SK-N-SH treated with all-trans-retinoic acid at 6 μM for 48 hours (cell line): ENCODE data around the gene ADGRF3.

ENCODE experiments used
- ATAC-seq: fragments of 200-7000 bp; cut with Tn5 transposase; 3 replicates; pipeline ENCODE4 v1.9.1; 2020; ENCODE audit warnings: mild to moderate bottlenecking, moderate library complexity
- ARNTL ChIP-seq: fragments of 450-650 bp; formaldehyde crosslinking; IDR thresholded peaks from 2 replicates; pipeline ENCODE4 v1.5.0; 2020; ENCODE audit warnings: low read depth, mild to moderate bottlenecking, moderate library complexity, borderline replicate concordance
- BACH2 ChIP-seq: fragments of 250-450 bp; sonication (Bioruptor Pico); IDR thresholded peaks from 2 replicates; pipeline ENCODE4 v1.9.0; 2021; ENCODE audit warnings: mild to moderate bottlenecking, borderline replicate concordance
- CREB5 ChIP-seq: fragments of 250-450 bp; sonication (Bioruptor Pico); IDR thresholded peaks from 2 replicates; pipeline ENCODE4 v1.5.1; 2020; ENCODE audit warnings: low read depth, mild to moderate bottlenecking, moderate library complexity
- CSDC2 ChIP-seq: fragments of 250-450 bp; sonication (Bioruptor Pico); IDR thresholded peaks from 2 replicates; pipeline ENCODE4 v1.5.0; 2020; ENCODE audit warnings: mild to moderate bottlenecking, moderate library complexity
- CSRNP3 ChIP-seq: fragments of 250-450 bp; sonication (Bioruptor Pico); IDR thresholded peaks from 2 replicates; pipeline ENCODE4 v1.5.1; 2021; ENCODE audit warnings: mild to moderate bottlenecking, moderate library complexity
- ESRRG ChIP-seq: fragments of 250-450 bp; sonication (Bioruptor Pico); IDR thresholded peaks from 2 replicates; pipeline ENCODE4 v1.6.1; 2021; ENCODE audit warnings: mild to moderate bottlenecking
- GLIS3 ChIP-seq: fragments of 250-450 bp; sonication (Bioruptor Pico); IDR thresholded peaks from 2 replicates; pipeline ENCODE4 v1.5.0; 2020; ENCODE audit warnings: mild to moderate bottlenecking, moderate library complexity
- ISL1 ChIP-seq: fragments of 250-450 bp; sonication (Bioruptor Pico); IDR thresholded peaks from 2 replicates; pipeline ENCODE4 v2.1.2; 2022; ENCODE audit warnings: mild to moderate bottlenecking, moderate library complexity
- OSR1 ChIP-seq: fragments of 250-450 bp; sonication (Bioruptor Pico); IDR thresholded peaks from 2 replicates; pipeline ENCODE4 v1.8.0; 2022; ENCODE audit warnings: moderate library complexity, mild to moderate bottlenecking, inconsistent platforms
- POU6F1 ChIP-seq: fragments of 250-450 bp; sonication (Bioruptor Pico); IDR thresholded peaks from 2 replicates; pipeline ENCODE4 v1.8.0; 2021; ENCODE audit warnings: low read depth, mild to moderate bottlenecking, moderate library complexity, borderline replicate concordance
- PPARA ChIP-seq: fragments of 250-450 bp; sonication (Bioruptor Pico); IDR thresholded peaks from 2 replicates; pipeline ENCODE4 v1.5.0; 2020; ENCODE audit warnings: mild to moderate bottlenecking, borderline replicate concordance
- RARB ChIP-seq: fragments of 250-450 bp; sonication (Bioruptor Pico); IDR thresholded peaks from 2 replicates; pipeline ENCODE4 v1.8.0; 2021; ENCODE audit warnings: mild to moderate bottlenecking, moderate library complexity
- SNAI2 ChIP-seq: fragments of 250-450 bp; sonication (Bioruptor Pico); IDR thresholded peaks from 2 replicates; pipeline ENCODE4 v1.5.0; 2020; ENCODE audit warnings: mild to moderate bottlenecking, moderate library complexity
- TCF4 ChIP-seq: fragments of 250-450 bp; sonication (Bioruptor Pico); IDR thresholded peaks from 2 replicates; pipeline ENCODE4 v1.8.0; 2021; ENCODE audit warnings: mild to moderate bottlenecking, moderate library complexity, borderline replicate concordance
- TOX ChIP-seq: fragments of 250-450 bp; sonication (Bioruptor Pico); IDR thresholded peaks from 2 replicates; pipeline ENCODE4 v1.8.0; 2021; ENCODE audit warnings: mild to moderate bottlenecking, moderate library complexity, borderline replicate concordance
- TSHZ2 ChIP-seq: fragments of 250-450 bp; sonication (Bioruptor Pico); IDR thresholded peaks from 2 replicates; pipeline ENCODE4 v1.5.0; 2020; ENCODE audit warnings: mild to moderate bottlenecking, moderate library complexity
- ZC3H10 ChIP-seq: fragments of 250-450 bp; sonication (Bioruptor Pico); IDR thresholded peaks from 2 replicates; pipeline ENCODE4 v1.5.1; 2021; ENCODE audit warnings: mild to moderate bottlenecking, moderate library complexity
- ZFP3 ChIP-seq: fragments of 250-450 bp; sonication (Bioruptor Pico); IDR thresholded peaks from 2 replicates; pipeline ENCODE4 v1.5.0; 2020; ENCODE audit warnings: mild to moderate bottlenecking, moderate library complexity
- ZFP30 ChIP-seq: fragments of 450-650 bp; formaldehyde crosslinking; IDR thresholded peaks from 2 replicates; pipeline ENCODE4 v1.5.0; 2022; ENCODE audit warnings: mild to moderate bottlenecking, moderate library complexity
- ZNF565 ChIP-seq: fragments of 450-650 bp; formaldehyde crosslinking; conservative IDR thresholded peaks from 2 replicates; pipeline ENCODE4 v1.5.0; 2020; ENCODE audit warnings: low read depth, mild to moderate bottlenecking, moderate library complexity
- ZNF70 ChIP-seq: fragments of 450-650 bp; formaldehyde crosslinking; IDR thresholded peaks from 2 replicates; pipeline ENCODE4 v1.5.0; 2020; ENCODE audit warnings: mild to moderate bottlenecking, moderate library complexity
- ZNF8 ChIP-seq: fragments of 450-650 bp; formaldehyde crosslinking; IDR thresholded peaks from 2 replicates; pipeline ENCODE4 v1.5.0; 2020; ENCODE audit warnings: mild to moderate bottlenecking, moderate library complexity
- TF ChIP-seq, protein P1 (sequence below): fragments of 250-450 bp; sonication (Bioruptor Pico); IDR thresholded peaks from 2 replicates; pipeline ENCODE4 v1.8.0; 2020; ENCODE audit warnings: mild to moderate bottlenecking, moderate library complexity, borderline replicate concordance

ADGRF3 gene

GRCh38 chr2:26279886-26280285, 66.7 kb downstream of the ADGRF3 start (continued):
- no peak for TF ChIP-seq CREB5 (CRISPR knock-in tag)
- no peak for TF ChIP-seq GLIS3
- no peak for TF ChIP-seq RARB
- no peak for TF ChIP-seq TCF4 (CRISPR knock-in tag)
- TF ChIP-seq CSDC2 (CRISPR knock-in tag): no peak
- TF ChIP-seq ISL1 (CRISPR knock-in tag): no peak
- TF ChIP-seq TOX (CRISPR knock-in tag): no peak
- TF ChIP-seq TSHZ2: no peak
- TF ChIP-seq PPARA (CRISPR knock-in tag): no peak

DNA sequence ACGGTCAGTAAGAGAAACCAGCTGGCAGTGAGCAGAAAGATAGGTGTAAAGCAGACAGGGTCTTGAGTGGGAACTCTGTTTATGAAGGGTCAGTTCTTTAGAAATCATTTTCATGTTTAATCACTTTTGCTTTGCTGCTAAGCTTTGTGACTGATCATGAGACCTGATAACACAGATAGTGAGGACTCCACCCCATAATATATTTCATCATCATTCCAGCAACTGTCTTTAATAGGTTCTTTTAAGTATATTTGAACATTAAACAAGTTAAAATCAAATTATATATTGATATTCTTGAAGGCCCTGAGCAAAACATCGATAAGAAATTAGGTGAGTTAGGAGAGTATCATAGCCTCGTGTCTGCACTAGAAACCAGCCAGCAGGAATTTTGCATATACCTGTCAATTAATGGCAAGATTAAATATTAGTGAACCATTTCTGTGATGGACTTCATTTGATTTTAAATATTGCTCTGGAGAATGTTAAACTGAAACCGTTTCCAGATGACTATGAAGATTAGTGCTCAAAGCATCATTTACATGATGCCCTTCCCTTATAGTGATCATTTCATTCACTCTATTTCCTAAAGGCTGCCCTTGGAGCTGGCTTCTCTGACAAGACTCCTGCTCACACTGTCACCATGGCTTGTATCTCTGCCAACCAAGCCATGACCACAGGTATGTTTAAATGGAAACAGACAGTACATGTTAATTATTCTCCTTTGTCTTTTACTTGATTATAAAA, 69.9 kb downstream of the ADGRF3 start:
- TF ChIP-seq RARB: no peak
- TF ChIP-seq ZNF70 (CRISPR knock-in tag): no peak
- TF ChIP-seq ZC3H10 (CRISPR knock-in tag): no peak
- TF ChIP-seq CREB5 (CRISPR knock-in tag): no peak
- no peak for TF ChIP-seq OSR1 (CRISPR knock-in tag)
- no peak for TF ChIP-seq ZFP30
- no peak for TF ChIP-seq ZNF565 (CRISPR knock-in tag)
- TF ChIP-seq TCF4 (CRISPR knock-in tag): no peak
- no peak for ATAC-seq

DNA sequence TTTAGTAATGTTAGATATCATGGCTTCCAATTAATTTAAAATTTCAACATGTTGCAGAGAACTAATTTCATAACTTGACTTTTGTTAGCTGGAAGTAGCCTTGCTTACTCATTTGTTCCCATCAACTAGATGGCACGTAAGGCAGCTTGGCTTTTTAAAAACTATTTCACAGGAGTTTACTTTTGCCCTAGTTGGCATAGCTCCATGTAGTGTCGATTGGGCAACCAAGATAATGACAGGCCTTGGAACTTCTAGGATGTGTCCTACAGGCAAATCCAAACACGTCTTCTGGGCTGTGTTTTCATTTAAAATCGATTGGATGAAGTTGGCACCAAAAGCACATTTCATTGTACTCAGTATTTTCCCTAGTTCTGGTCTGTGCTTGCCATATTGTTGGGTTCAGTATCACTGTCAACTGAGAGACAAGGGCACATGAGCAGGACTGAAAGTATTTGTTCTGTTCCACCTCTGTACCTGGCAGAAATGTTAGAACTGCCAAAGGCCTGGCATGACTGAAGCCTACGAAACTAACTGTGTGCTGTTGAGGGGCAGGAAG, 72.5 kb downstream of the ADGRF3 start:
- ATAC-seq: no peak
- TF ChIP-seq TOX (CRISPR knock-in tag) (no peak), ZFP3 (CRISPR knock-in tag) (peak; percentile 55; the same call in 1 of the 2 replicates), CSDC2 (CRISPR knock-in tag) (peak; percentile 74; the same call in 1 of the 2 replicates), RARB (no peak), ISL1 (CRISPR knock-in tag) (peak; percentile 47; the same call in 1 of the 2 replicates), ESRRG (CRISPR knock-in tag) (no peak), ZNF565 (CRISPR knock-in tag) (no peak), ZNF8 (CRISPR knock-in tag) (no peak)
- TF ChIP-seq, protein P1, sequence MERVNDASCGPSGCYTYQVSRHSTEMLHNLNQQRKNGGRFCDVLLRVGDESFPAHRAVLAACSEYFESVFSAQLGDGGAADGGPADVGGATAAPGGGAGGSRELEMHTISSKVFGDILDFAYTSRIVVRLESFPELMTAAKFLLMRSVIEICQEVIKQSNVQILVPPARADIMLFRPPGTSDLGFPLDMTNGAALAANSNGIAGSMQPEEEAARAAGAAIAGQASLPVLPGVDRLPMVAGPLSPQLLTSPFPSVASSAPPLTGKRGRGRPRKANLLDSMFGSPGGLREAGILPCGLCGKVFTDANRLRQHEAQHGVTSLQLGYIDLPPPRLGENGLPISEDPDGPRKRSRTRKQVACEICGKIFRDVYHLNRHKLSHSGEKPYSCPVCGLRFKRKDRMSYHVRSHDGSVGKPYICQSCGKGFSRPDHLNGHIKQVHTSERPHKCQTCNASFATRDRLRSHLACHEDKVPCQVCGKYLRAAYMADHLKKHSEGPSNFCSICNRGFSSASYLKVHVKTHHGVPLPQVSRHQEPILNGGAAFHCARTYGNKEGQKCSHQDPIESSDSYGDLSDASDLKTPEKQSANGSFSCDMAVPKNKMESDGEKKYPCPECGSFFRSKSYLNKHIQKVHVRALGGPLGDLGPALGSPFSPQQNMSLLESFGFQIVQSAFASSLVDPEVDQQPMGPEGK (CRISPR knock-in tag): no peak

GRCh38 chr2:26273501-26273900, 73.1 kb downstream of the ADGRF3 start:
- ATAC-seq: no peak
- no peak for TF ChIP-seq PPARA (CRISPR knock-in tag)
- no peak for TF ChIP-seq TOX (CRISPR knock-in tag)
- TF ChIP-seq OSR1 (CRISPR knock-in tag): no peak
- no peak for TF ChIP-seq CSRNP3 (CRISPR knock-in tag)
- TF ChIP-seq ARNTL (CRISPR knock-in tag): no peak
- no peak for TF ChIP-seq ZNF70 (CRISPR knock-in tag)
- TF ChIP-seq ZFP3 (CRISPR knock-in tag): no peak
- no peak for TF ChIP-seq ESRRG (CRISPR knock-in tag)
- no peak for TF ChIP-seq ZNF565 (CRISPR knock-in tag)
- no peak for TF ChIP-seq ZFP30
- no peak for TF ChIP-seq POU6F1 (CRISPR knock-in tag)
- TF ChIP-seq BACH2: no peak
- no peak for TF ChIP-seq SNAI2 (CRISPR knock-in tag)
- no peak for TF ChIP-seq CREB5 (CRISPR knock-in tag)
- no peak for TF ChIP-seq GLIS3
